ENCODE results near the gene ARHGDIA. TPM values are rescaled to one million over a fixed set of nuclear protein-coding genes. Genes with fewer than 3 reads are reported as not detected.

The ARHGDIA gene
- total RNA-seq, 1 experiment from 2014 or later: 247 TPM

DNA sequence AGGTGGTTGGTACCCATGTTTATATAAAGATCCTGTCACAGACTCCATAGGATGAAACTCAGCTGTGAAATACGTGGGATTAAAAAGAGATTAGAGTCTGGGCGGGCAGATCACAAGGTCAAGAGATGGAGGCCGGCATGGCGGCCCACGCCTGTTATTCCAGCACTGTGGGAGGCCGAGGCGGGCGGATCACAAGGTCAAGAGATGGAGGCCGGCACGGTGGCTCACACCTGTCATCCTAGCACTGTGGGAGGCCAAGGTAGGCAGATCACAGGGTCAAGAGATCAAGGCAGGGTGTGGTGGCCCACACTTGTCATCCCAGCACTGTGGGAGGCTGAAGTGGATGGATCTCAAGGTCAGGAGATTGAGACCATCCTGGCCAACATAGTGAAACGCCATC lies 24.3 kb upstream of the ARHGDIA start:
- ATAC-seq: no peak
- Mint-ChIP-seq H3K4me1 (peaks cover under 1% of the 10 kb centered on the region; the same call in 1 of the 2 replicates), H3K36me3 (peaks cover 26% of the 10 kb centered on the region), H3K27me3 (ENCODE audit: low read depth) (no peaks in the 10 kb centered on the region; the same call in 1 of the 2 replicates), H3K9me3 (no peaks in the 10 kb centered on the region), H3K27ac (no peak overlapping the region), H3K4me3 (no peak overlapping the region)
- TF ChIP-seq, protein P1, sequence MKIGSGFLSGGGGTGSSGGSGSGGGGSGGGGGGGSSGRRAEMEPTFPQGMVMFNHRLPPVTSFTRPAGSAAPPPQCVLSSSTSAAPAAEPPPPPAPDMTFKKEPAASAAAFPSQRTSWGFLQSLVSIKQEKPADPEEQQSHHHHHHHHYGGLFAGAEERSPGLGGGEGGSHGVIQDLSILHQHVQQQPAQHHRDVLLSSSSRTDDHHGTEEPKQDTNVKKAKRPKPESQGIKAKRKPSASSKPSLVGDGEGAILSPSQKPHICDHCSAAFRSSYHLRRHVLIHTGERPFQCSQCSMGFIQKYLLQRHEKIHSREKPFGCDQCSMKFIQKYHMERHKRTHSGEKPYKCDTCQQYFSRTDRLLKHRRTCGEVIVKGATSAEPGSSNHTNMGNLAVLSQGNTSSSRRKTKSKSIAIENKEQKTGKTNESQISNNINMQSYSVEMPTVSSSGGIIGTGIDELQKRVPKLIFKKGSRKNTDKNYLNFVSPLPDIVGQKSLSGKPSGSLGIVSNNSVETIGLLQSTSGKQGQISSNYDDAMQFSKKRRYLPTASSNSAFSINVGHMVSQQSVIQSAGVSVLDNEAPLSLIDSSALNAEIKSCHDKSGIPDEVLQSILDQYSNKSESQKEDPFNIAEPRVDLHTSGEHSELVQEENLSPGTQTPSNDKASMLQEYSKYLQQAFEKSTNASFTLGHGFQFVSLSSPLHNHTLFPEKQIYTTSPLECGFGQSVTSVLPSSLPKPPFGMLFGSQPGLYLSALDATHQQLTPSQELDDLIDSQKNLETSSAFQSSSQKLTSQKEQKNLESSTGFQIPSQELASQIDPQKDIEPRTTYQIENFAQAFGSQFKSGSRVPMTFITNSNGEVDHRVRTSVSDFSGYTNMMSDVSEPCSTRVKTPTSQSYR (CRISPR knock-in tag; IDR thresholded peaks at IDR 0.05): no peak
- TF ChIP-seq ZNF138 (CRISPR knock-in tag; conservative IDR thresholded peaks at IDR 0.05) (no peak), FOXP1 (CRISPR knock-in tag; IDR thresholded peaks at IDR 0.05; ENCODE audit: borderline replicate concordance) (no peak), ZNF396 (CRISPR knock-in tag; IDR thresholded peaks at IDR 0.05; ENCODE audit: borderline replicate concordance) (no peak), IRF2 (CRISPR knock-in tag; IDR thresholded peaks at IDR 0.05; ENCODE audit: borderline replicate concordance, low read depth) (no peak), KAT7 (CRISPR knock-in tag; IDR thresholded peaks at IDR 0.05; ENCODE audit: borderline replicate concordance) (no peak), CBFB (CRISPR knock-in tag; IDR thresholded peaks at IDR 0.05; ENCODE audit: low read depth) (no peak), ELF4 (CRISPR knock-in tag; IDR thresholded peaks at IDR 0.05; ENCODE audit: low read depth) (no peak), FOXK1 (CRISPR knock-in tag; IDR thresholded peaks at IDR 0.05) (no peak)
- TF ChIP-seq, protein P2, sequence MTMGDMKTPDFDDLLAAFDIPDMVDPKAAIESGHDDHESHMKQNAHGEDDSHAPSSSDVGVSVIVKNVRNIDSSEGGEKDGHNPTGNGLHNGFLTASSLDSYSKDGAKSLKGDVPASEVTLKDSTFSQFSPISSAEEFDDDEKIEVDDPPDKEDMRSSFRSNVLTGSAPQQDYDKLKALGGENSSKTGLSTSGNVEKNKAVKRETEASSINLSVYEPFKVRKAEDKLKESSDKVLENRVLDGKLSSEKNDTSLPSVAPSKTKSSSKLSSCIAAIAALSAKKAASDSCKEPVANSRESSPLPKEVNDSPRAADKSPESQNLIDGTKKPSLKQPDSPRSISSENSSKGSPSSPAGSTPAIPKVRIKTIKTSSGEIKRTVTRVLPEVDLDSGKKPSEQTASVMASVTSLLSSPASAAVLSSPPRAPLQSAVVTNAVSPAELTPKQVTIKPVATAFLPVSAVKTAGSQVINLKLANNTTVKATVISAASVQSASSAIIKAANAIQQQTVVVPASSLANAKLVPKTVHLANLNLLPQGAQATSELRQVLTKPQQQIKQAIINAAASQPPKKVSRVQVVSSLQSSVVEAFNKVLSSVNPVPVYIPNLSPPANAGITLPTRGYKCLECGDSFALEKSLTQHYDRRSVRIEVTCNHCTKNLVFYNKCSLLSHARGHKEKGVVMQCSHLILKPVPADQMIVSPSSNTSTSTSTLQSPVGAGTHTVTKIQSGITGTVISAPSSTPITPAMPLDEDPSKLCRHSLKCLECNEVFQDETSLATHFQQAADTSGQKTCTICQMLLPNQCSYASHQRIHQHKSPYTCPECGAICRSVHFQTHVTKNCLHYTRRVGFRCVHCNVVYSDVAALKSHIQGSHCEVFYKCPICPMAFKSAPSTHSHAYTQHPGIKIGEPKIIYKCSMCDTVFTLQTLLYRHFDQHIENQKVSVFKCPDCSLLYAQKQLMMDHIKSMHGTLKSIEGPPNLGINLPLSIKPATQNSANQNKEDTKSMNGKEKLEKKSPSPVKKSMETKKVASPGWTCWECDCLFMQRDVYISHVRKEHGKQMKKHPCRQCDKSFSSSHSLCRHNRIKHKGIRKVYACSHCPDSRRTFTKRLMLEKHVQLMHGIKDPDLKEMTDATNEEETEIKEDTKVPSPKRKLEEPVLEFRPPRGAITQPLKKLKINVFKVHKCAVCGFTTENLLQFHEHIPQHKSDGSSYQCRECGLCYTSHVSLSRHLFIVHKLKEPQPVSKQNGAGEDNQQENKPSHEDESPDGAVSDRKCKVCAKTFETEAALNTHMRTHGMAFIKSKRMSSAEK (CRISPR knock-in tag; IDR thresholded peaks at IDR 0.05; ENCODE audit: borderline replicate concordance): no peak
- TF ChIP-seq, protein P3, sequence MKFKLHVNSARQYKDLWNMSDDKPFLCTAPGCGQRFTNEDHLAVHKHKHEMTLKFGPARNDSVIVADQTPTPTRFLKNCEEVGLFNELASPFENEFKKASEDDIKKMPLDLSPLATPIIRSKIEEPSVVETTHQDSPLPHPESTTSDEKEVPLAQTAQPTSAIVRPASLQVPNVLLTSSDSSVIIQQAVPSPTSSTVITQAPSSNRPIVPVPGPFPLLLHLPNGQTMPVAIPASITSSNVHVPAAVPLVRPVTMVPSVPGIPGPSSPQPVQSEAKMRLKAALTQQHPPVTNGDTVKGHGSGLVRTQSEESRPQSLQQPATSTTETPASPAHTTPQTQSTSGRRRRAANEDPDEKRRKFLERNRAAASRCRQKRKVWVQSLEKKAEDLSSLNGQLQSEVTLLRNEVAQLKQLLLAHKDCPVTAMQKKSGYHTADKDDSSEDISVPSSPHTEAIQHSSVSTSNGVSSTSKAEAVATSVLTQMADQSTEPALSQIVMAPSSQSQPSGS (CRISPR knock-in tag; IDR thresholded peaks at IDR 0.05; ENCODE audit: borderline replicate concordance, low read depth): no peak
- TF ChIP-seq, protein P4, sequence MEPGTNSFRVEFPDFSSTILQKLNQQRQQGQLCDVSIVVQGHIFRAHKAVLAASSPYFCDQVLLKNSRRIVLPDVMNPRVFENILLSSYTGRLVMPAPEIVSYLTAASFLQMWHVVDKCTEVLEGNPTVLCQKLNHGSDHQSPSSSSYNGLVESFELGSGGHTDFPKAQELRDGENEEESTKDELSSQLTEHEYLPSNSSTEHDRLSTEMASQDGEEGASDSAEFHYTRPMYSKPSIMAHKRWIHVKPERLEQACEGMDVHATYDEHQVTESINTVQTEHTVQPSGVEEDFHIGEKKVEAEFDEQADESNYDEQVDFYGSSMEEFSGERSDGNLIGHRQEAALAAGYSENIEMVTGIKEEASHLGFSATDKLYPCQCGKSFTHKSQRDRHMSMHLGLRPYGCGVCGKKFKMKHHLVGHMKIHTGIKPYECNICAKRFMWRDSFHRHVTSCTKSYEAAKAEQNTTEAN (CRISPR knock-in tag; IDR thresholded peaks at IDR 0.05): no peak
- TF ChIP-seq, protein P5, sequence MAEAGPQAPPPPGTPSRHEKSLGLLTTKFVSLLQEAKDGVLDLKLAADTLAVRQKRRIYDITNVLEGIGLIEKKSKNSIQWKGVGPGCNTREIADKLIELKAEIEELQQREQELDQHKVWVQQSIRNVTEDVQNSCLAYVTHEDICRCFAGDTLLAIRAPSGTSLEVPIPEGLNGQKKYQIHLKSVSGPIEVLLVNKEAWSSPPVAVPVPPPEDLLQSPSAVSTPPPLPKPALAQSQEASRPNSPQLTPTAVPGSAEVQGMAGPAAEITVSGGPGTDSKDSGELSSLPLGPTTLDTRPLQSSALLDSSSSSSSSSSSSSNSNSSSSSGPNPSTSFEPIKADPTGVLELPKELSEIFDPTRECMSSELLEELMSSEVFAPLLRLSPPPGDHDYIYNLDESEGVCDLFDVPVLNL (CRISPR knock-in tag; IDR thresholded peaks at IDR 0.05; ENCODE audit: borderline replicate concordance, low read depth): no peak
- TF ChIP-seq, protein P6, sequence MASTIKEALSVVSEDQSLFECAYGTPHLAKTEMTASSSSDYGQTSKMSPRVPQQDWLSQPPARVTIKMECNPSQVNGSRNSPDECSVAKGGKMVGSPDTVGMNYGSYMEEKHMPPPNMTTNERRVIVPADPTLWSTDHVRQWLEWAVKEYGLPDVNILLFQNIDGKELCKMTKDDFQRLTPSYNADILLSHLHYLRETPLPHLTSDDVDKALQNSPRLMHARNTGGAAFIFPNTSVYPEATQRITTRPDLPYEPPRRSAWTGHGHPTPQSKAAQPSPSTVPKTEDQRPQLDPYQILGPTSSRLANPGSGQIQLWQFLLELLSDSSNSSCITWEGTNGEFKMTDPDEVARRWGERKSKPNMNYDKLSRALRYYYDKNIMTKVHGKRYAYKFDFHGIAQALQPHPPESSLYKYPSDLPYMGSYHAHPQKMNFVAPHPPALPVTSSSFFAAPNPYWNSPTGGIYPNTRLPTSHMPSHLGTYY (CRISPR knock-in tag; IDR thresholded peaks at IDR 0.05): no peak
- TF ChIP-seq, protein P7, sequence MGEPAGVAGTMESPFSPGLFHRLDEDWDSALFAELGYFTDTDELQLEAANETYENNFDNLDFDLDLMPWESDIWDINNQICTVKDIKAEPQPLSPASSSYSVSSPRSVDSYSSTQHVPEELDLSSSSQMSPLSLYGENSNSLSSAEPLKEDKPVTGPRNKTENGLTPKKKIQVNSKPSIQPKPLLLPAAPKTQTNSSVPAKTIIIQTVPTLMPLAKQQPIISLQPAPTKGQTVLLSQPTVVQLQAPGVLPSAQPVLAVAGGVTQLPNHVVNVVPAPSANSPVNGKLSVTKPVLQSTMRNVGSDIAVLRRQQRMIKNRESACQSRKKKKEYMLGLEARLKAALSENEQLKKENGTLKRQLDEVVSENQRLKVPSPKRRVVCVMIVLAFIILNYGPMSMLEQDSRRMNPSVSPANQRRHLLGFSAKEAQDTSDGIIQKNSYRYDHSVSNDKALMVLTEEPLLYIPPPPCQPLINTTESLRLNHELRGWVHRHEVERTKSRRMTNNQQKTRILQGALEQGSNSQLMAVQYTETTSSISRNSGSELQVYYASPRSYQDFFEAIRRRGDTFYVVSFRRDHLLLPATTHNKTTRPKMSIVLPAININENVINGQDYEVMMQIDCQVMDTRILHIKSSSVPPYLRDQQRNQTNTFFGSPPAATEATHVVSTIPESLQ (CRISPR knock-in tag; IDR thresholded peaks at IDR 0.05): no peak
- TF ChIP-seq, protein P8, sequence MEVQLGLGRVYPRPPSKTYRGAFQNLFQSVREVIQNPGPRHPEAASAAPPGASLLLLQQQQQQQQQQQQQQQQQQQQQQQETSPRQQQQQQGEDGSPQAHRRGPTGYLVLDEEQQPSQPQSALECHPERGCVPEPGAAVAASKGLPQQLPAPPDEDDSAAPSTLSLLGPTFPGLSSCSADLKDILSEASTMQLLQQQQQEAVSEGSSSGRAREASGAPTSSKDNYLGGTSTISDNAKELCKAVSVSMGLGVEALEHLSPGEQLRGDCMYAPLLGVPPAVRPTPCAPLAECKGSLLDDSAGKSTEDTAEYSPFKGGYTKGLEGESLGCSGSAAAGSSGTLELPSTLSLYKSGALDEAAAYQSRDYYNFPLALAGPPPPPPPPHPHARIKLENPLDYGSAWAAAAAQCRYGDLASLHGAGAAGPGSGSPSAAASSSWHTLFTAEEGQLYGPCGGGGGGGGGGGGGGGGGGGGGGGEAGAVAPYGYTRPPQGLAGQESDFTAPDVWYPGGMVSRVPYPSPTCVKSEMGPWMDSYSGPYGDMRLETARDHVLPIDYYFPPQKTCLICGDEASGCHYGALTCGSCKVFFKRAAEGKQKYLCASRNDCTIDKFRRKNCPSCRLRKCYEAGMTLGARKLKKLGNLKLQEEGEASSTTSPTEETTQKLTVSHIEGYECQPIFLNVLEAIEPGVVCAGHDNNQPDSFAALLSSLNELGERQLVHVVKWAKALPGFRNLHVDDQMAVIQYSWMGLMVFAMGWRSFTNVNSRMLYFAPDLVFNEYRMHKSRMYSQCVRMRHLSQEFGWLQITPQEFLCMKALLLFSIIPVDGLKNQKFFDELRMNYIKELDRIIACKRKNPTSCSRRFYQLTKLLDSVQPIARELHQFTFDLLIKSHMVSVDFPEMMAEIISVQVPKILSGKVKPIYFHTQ (CRISPR knock-in tag; IDR thresholded peaks at IDR 0.05): no peak
- TF ChIP-seq, protein P9, sequence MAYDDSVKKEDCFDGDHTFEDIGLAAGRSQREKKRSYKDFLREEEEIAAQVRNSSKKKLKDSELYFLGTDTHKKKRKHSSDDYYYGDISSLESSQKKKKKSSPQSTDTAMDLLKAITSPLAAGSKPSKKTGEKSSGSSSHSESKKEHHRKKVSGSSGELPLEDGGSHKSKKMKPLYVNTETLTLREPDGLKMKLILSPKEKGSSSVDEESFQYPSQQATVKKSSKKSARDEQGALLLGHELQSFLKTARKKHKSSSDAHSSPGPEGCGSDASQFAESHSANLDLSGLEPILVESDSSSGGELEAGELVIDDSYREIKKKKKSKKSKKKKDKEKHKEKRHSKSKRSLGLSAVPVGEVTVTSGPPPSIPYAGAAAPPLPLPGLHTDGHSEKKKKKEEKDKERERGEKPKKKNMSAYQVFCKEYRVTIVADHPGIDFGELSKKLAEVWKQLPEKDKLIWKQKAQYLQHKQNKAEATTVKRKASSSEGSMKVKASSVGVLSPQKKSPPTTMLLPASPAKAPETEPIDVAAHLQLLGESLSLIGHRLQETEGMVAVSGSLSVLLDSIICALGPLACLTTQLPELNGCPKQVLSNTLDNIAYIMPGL (CRISPR knock-in tag; IDR thresholded peaks at IDR 0.05): no peak
- ChIA-PET POLR2A (no interaction called here), CTCF (no interaction called here)
- no peak for DNase-seq (ENCODE audit: low spot score)
